GM21423 (cell line): ENCODE results near the gene USP7.
"Not testable (repeated sequence)": the region's sequence is repeated elsewhere in the genome, so short reads cannot be mapped to it uniquely, and the experiment has no call there.

Source experiments
- ATAC-seq: cut with Tn5 transposase; IDR thresholded peaks from one replicate; pipeline ENCODE4 v1.9.1; 2021; ENCODE audit warnings: mild to moderate bottlenecking, moderate library complexity; ENCODE audit not compliant: unreplicated experiment

The USP7 gene

GRCh38 chr16:8975039-8975438 is 11.3 kb upstream of the USP7 start:
- ATAC-seq, result no peak

- ATAC-seq, result no peak
Measured at GRCh38 chr16:8972843-8973586, 9.3 kb upstream of the USP7 start.

GRCh38 chr16:8971416-8971815 is 7.7 kb upstream of the USP7 start:
- no peak for ATAC-seq

GRCh38 chr16:8969202-8969897 is 5.6 kb upstream of the USP7 start:
- not testable (repeated sequence) for ATAC-seq

- ATAC-seq, result not testable (repeated sequence)
Measured at GRCh38 chr16:8968054-8968453, 4.3 kb upstream of the USP7 start.

GRCh38 chr16:8967132-8967821 is 3.6 kb upstream of the USP7 start:
- ATAC-seq, result no peak

GRCh38 chr16:8966817-8967131 is 3.1 kb upstream of the USP7 start:
- ATAC-seq, result no peak

GRCh38 chr16:8964462-8964861 is 756 bp upstream of the USP7 start:
- no peak for ATAC-seq

GRCh38 chr16:8963010-8963820 is 491 bp downstream of the USP7 start:
- no peak for ATAC-seq

- ATAC-seq, result peak; percentile 33
Measured at GRCh38 chr16:8962393-8963009, 1.2 kb downstream of the USP7 start.

GRCh38 chr16:8961811-8962390 is 1.8 kb downstream of the USP7 start:
- ATAC-seq, result no peak

- no peak for ATAC-seq
Measured at GRCh38 chr16:8960788-8961109, 3.0 kb downstream of the USP7 start.

GRCh38 chr16:8959921-8960787 is 3.6 kb downstream of the USP7 start:
- peak; percentile 18 for ATAC-seq

- no peak for ATAC-seq
Measured at GRCh38 chr16:8958344-8959167, 5.2 kb downstream of the USP7 start.

- no peak for ATAC-seq
Measured at GRCh38 chr16:8957509-8958157, 6.1 kb downstream of the USP7 start.

GRCh38 chr16:8957063-8957397 is 6.7 kb downstream of the USP7 start:
- no peak for ATAC-seq

- no peak for ATAC-seq
Measured at GRCh38 chr16:8956265-8957062, 7.2 kb downstream of the USP7 start.

- no peak for ATAC-seq
Measured at GRCh38 chr16:8955828-8956227, 7.9 kb downstream of the USP7 start.
